ENCODE data around the gene CMSS1.

- no peak for TF ChIP-seq RAD21 (conservative IDR thresholded peaks at IDR 0.05 in 1 of 2, IDR thresholded peaks at IDR 0.05 in 1 of 2)
- no peak for TF ChIP-seq POLR2A (IDR thresholded peaks at IDR 0.05; ENCODE audit: low read length)
- TF ChIP-seq CTCF (IDR thresholded peaks at IDR 0.05) = no peak
- no peak for TF ChIP-seq EP300 (IDR thresholded peaks at IDR 0.05)
- TF ChIP-seq ZFP36 (IDR thresholded peaks at IDR 0.05; ENCODE audit: borderline replicate concordance, partially characterized antibody) = no peak
- TF ChIP-seq SMC3 (IDR thresholded peaks at IDR 0.05) = no peak
- TF ChIP-seq REST (IDR thresholded peaks at IDR 0.05) = no peak
- TF ChIP-seq MAX (IDR thresholded peaks at IDR 0.05) = no peak
- no peak for TF ChIP-seq JUNB (IDR thresholded peaks at IDR 0.05)
- no peak for TF ChIP-seq CHD2 (IDR thresholded peaks at IDR 0.05; ENCODE audit: low read length, partially characterized antibody)
- no peak for TF ChIP-seq ATOH8 (CRISPR knock-in tag; IDR thresholded peaks at IDR 0.05; ENCODE audit: low read depth)
- no peak for TF ChIP-seq RFX5 (IDR thresholded peaks at IDR 0.05)
Observed at GRCh38 chr3:100087198-100087597, 269.5 kb downstream of the CMSS1 start.

All from A549 (cell line).